Memory B cell (primary cell): ENCODE measurements around the gene KIN.
"Not testable (repeated sequence)": the region's sequence is repeated elsewhere in the genome, so short reads cannot be mapped to it uniquely, and the experiment has no call there.

Source experiments
- ATAC-seq: fragments of 150-1000 bp; cut with Tn5 transposase; 2 replicates; pipeline ENCODE4 v1.10.0; 2021; ENCODE audit warnings: low read depth, mild to moderate bottlenecking, moderate library complexity
- DNase-seq, 2 donors: peaks; one replicate each; pipeline ENCODE4 v3.0.0; 2022; ENCODE audit warnings: low spot score in 2 of 2
- H3K27ac Mint-ChIP-seq: one replicate; pipeline ENCODE4 v1.8.0; 2022; ENCODE audit warnings: mild to moderate bottlenecking, moderate library complexity, mixed read lengths
- H3K27me3 Mint-ChIP-seq: one replicate; pipeline ENCODE4 v1.8.0; 2022; ENCODE audit warnings: mixed read lengths
- H3K36me3 Mint-ChIP-seq: one replicate; pipeline ENCODE4 v1.8.0; 2022; ENCODE audit warnings: mild to moderate bottlenecking, mixed read lengths
- H3K4me1 Mint-ChIP-seq: one replicate; pipeline ENCODE4 v1.8.0; 2022; ENCODE audit warnings: mixed read lengths
- H3K4me3 Mint-ChIP-seq: one replicate; pipeline ENCODE4 v1.8.0; 2022; ENCODE audit warnings: mild to moderate bottlenecking, moderate library complexity, mixed read lengths
- H3K9me3 Mint-ChIP-seq: one replicate; pipeline ENCODE4 v1.8.0; 2022; ENCODE audit warnings: mixed read lengths

KIN gene

DNA sequence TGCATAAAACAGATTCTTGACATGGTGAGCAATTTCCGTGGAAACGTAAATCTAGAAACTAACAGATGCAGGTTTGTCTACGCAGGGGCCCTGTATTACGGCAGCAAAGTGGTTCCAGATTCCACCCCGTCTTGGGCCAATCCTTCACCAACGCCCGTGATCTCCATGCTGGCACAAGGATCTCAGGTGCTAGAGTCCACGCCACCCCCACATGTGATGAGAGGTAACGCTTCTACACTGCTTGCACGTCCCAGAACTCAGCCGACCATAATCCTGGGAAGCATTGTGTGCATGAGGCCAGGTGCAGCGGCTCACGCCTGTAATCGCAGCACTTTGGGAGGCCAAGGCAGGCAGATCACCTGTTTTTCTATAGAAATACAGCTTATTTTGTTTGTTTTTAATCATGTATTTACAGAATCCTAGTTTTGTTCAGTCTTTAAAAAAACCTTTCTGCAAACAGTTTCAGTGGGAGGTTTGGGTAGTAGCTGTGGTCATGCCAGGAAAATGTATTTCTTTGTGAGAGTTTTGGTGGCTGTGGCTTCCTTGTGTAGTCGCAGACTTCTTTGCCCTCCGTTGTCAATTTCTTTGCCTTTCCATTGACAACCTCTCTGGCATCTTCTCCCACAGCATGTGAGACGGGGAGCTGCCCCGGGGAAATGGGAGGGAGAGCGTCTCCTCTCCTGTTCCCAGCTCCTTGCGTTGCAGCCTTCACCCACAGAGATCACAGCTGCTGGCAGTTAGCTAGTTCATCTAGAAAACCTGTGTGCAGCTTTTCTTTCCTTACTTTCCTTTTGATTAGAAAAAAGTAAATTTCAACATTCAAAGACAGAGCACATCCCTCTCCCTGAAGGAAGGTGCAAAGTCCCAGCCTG lies 49.0 kb downstream of the KIN start:
- Mint-ChIP-seq H3K27ac (no peak overlapping the region), H3K36me3 (no peaks in the 10 kb centered on the region), H3K9me3 (no peaks in the 10 kb centered on the region), H3K27me3 (peaks cover 1% of the 10 kb centered on the region), H3K4me3 (no peak overlapping the region), H3K4me1 (no peaks in the 10 kb centered on the region)
- ATAC-seq, result no peak
- DNase-seq, result no peak

DNA sequence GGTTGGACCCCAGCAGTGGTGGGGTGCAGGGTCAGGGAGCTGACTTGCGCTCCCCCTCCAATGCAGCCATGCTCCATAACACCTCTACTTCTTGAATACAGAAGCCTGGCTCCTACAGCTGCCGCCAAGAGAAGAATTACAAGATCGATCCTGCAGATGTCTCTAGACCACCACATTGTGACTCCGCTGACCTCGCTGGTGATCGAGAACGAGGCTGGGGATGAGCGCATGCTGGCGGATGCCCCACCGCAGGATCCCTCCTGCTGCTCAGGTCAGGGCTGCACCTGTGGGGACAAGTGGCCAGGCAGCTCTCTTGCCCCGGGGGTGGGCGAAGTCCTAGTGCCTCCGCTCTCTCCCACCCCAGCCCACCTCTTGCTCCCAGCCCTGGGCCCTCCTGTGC lies 53.0 kb downstream of the KIN start:
- H3K4me1 Mint-ChIP-seq, result no peaks in the 10 kb centered on the region
- no peaks in the 10 kb centered on the region for H3K9me3 Mint-ChIP-seq
- DNase-seq (no peak), ATAC-seq (no peak)
- peaks cover 13% of the 10 kb centered on the region for H3K27me3 Mint-ChIP-seq
- H3K36me3 Mint-ChIP-seq, result peaks cover 2% of the 10 kb centered on the region
- no peak overlapping the region for H3K4me3 Mint-ChIP-seq
- no peak overlapping the region for H3K27ac Mint-ChIP-seq

DNA sequence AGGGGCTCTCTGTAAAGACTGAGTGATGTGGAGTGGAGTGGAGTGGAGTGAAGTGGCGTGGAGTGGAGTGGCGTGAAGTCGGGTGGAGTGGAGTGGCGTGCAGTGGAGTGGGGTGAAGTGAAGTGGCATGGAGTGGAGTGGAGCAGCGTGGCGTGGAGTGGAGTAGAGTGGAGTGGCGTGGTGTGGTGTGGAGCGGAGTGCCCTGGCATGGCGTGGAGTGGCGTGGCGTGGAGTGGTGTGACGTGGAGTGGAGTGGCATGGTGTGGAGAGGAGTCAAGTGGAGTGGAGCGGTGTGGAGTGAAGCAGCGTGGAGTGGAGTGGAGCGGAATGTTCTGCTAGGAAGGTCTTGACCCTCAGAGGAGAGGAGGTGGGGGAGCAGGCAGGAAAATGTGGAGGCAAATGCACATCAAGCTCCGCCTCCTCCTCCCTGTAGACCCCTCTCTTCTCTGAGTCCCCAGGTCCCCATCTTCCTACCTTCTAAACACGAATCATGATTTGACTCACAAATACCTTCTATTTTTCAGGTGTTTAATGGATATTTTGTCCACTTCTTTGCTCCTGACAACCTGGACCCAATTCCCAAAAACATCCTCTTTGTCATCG lies 64.8 kb downstream of the KIN start:
- Mint-ChIP-seq H3K4me1 (no peaks in the 10 kb centered on the region), H3K4me3 (no peak overlapping the region), H3K9me3 (no peaks in the 10 kb centered on the region), H3K36me3 (no peaks in the 10 kb centered on the region), H3K27ac (no peak overlapping the region), H3K27me3 (peaks cover 13% of the 10 kb centered on the region)
- ATAC-seq (no peak), DNase-seq (no peak)

DNA sequence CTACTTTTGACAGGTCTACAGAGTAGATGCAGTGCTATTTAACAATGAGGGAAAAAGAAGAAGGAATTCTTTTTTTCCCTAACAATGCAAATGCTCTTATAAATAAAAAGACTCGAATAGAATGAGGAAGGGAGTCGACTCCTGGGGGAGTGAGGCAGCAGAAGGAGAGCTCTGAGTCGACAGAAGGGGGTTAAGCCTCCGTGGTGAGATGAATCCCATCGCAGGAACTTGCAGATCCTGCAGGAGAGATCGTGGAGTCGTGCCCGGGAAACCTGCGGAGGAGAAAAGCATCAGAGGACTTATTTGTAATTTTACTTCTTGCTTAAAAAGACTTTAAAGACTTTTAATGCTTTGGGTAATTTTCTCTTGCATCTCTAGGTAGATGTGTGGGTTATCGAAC lies 67.3 kb downstream of the KIN start:
- Mint-ChIP-seq H3K4me3 (no peak overlapping the region), H3K27ac (no peak overlapping the region), H3K36me3 (no peaks in the 10 kb centered on the region), H3K4me1 (no peaks in the 10 kb centered on the region), H3K27me3 (peaks cover 12% of the 10 kb centered on the region), H3K9me3 (no peaks in the 10 kb centered on the region)
- no peak for ATAC-seq
- no peak for DNase-seq

GRCh38 chr10:7718685-7719084 lies 69.1 kb downstream of the KIN start:
- Mint-ChIP-seq H3K27ac (no peak overlapping the region), H3K4me1 (no peaks in the 10 kb centered on the region), H3K27me3 (peaks cover 13% of the 10 kb centered on the region), H3K4me3 (no peak overlapping the region), H3K9me3 (no peaks in the 10 kb centered on the region), H3K36me3 (no peaks in the 10 kb centered on the region)
- DNase-seq (no peak), ATAC-seq (no peak)

DNA sequence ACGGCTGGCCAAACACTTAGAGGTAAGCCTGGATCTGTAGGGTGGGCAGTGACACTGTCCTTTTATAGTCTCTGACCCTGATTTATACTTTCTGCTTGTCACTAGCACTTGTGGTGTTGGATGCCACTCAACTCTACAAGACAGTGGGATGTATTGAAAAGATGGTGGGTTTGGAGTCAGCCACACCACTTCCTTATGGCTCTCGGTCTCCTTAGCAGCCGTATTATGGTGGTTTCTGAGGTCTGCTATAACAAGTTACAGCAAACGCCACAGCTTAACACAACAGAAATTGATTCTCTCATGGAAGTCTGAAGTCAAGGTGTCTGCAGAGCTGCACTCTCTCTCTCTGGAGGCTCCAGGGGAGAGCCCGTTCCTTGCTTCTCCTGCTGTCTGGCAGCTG lies 70.0 kb downstream of the KIN start:
- Mint-ChIP-seq H3K4me3 (no peak overlapping the region), H3K4me1 (no peaks in the 10 kb centered on the region), H3K27ac (no peak overlapping the region), H3K9me3 (no peaks in the 10 kb centered on the region), H3K36me3 (no peaks in the 10 kb centered on the region), H3K27me3 (peaks cover 9% of the 10 kb centered on the region)
- DNase-seq, result no peak
- no peak for ATAC-seq

DNA sequence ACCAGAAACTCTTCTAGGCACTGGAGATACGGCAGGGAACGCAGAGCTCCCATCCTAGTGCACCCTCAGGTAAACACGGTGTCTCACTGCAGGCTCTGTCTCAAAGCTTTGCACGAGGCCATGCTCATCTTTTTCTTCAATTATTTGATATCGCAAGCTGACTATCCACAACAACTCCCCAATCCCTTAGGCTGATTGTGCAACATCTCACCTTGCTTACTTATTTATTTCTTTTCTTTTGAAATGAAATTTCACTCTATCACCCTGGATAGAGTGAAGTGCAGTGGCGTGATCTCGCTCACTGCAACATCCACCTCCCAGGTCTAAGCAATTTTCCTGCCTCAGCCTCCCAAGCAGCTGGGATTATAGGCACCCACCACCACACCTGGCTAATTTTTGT lies 72.3 kb downstream of the KIN start:
- no peaks in the 10 kb centered on the region for H3K36me3 Mint-ChIP-seq
- no peak for DNase-seq
- H3K4me1 Mint-ChIP-seq, result no peaks in the 10 kb centered on the region
- H3K4me3 Mint-ChIP-seq, result no peak overlapping the region
- peaks cover 11% of the 10 kb centered on the region for H3K27me3 Mint-ChIP-seq
- H3K27ac Mint-ChIP-seq, result no peak overlapping the region
- no peak for ATAC-seq
- H3K9me3 Mint-ChIP-seq, result no peaks in the 10 kb centered on the region

- not testable (repeated sequence) for H3K4me1 Mint-ChIP-seq, H3K27ac Mint-ChIP-seq, DNase-seq, H3K9me3 Mint-ChIP-seq, H3K27me3 Mint-ChIP-seq, H3K4me3 Mint-ChIP-seq, ATAC-seq, H3K36me3 Mint-ChIP-seq
These were observed 76.7 kb downstream of the KIN start for GRCh38 chr10:7711075-7711474.

DNA sequence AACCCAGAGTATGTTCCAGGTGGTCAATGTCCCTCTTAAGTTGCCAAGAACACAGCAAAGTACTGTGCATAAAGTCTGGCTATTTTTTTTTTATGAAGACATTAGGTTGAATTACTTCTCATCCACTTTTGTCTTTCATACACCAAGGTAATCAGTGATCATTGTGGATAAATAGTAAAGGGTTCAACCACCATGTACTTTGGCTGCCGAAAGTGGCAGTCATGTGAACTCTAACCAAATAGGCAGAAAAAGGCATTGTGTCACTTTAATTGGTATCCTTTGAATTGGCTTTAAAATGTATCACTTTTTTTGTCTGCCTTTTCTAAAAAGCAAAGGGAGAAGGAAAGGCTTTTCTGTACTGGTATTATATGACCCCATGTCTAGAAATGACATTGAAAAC lies 77.3 kb downstream of the KIN start:
- no peak overlapping the region for H3K4me3 Mint-ChIP-seq
- peaks cover 7% of the 10 kb centered on the region for H3K27me3 Mint-ChIP-seq
- ATAC-seq (no peak), DNase-seq (no peak)
- no peaks in the 10 kb centered on the region for H3K36me3 Mint-ChIP-seq
- no peak overlapping the region for H3K27ac Mint-ChIP-seq
- no peaks in the 10 kb centered on the region for H3K9me3 Mint-ChIP-seq
- no peaks in the 10 kb centered on the region for H3K4me1 Mint-ChIP-seq

DNA sequence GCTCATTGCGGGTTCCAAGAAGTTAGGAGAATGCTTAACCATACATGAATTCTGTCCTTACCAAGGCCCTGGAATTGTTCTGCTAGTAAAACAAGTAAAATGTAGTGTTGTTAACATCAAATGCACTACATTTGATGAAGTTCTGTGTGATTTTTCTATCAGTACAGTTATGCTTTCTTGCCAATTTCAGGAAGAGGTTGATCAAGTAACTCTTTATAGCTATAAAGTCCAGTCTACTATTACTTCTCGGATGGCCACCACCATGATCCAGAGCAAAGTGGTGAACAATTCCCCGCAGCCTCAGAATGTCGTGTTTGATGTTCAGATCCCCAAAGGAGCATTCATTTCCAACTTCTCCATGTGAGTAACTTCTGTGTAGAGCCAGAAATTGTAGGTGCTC lies 79.0 kb downstream of the KIN start:
- H3K27ac Mint-ChIP-seq, result no peak overlapping the region
- H3K4me3 Mint-ChIP-seq, result no peak overlapping the region
- ATAC-seq (no peak), DNase-seq (no peak)
- H3K36me3 Mint-ChIP-seq, result no peaks in the 10 kb centered on the region
- H3K4me1 Mint-ChIP-seq, result no peaks in the 10 kb centered on the region
- peaks cover 9% of the 10 kb centered on the region for H3K27me3 Mint-ChIP-seq
- H3K9me3 Mint-ChIP-seq, result no peaks in the 10 kb centered on the region

DNA sequence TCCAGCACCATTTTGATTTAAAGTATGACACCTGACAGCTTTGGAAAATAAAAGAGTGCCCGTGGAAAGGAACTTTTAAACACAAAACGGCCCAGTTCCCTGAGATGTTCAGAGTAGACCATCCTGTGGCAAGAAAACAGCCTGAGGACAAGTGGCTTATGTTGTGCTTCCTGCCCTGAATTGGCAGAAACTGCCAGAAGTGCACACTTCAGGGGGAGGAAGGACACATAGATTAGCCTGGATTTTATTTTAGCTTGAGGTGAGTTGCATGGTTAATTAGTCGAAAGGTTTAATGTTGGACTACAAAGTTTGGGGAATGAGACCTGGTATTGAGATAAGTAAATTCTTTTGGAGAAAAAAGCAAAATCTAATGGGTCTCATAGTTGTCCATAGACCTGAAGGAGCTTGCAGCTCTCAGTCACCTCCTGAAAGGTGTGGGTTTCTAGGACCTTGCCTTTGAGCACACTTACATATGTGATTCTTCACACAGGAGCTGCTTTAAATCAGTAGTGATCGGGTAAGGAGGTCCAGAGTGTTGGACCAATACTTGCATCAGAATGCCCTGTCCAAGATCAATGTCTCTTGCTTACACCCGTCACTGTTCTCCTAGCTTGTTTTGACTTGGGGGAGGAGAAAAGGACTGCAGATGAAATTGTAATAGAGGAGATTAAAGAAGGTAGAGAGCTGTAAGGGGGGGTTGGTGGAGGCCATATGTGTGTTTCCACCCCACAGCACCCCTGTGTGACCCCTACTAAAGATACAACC lies 79.8 kb downstream of the KIN start:
- no peak for DNase-seq
- Mint-ChIP-seq H3K9me3 (no peaks in the 10 kb centered on the region), H3K27me3 (peaks cover 9% of the 10 kb centered on the region), H3K27ac (no peak overlapping the region), H3K4me3 (no peak overlapping the region), H3K4me1 (no peaks in the 10 kb centered on the region), H3K36me3 (no peaks in the 10 kb centered on the region)
- ATAC-seq, result no peak

GRCh38 chr10:7707102-7707501 lies 80.7 kb downstream of the KIN start:
- peaks cover 9% of the 10 kb centered on the region for H3K27me3 Mint-ChIP-seq
- ATAC-seq (no peak), DNase-seq (no peak)

DNA sequence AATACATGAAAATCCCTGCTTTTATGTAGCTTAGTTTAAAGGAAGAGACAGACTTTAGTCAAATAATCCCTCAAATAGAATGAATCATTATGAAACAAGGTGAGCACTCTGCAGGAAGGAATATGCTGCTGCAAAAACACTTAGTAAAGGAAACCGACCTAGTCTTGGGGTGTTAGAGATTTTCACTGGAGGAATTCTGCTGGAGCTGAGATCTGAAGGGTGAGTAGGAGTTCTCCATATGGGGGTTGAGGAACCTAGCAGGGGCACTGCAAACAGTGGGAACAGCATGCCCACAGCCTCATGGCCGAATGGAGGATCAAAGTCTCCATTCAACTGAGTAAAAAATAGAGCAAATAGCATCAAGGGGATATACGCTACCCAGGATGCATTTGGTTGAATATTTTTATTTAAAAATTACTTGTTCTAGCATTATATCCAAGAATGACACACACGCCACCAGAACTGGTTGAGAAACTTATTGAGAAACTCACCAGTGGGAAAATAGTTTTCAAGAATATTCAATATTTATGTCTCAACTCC lies 81.2 kb downstream of the KIN start:
- Mint-ChIP-seq H3K4me3 (no peak overlapping the region), H3K27me3 (peaks cover 9% of the 10 kb centered on the region)

More at GRCh38 chr10:7707102-7707501, 80.7 kb downstream of the KIN start:
- no peak overlapping the region for H3K27ac Mint-ChIP-seq
- H3K4me1 Mint-ChIP-seq, result no peaks in the 10 kb centered on the region
- H3K36me3 Mint-ChIP-seq, result no peaks in the 10 kb centered on the region
- H3K9me3 Mint-ChIP-seq, result no peaks in the 10 kb centered on the region
- no peak overlapping the region for H3K4me3 Mint-ChIP-seq

DNA sequence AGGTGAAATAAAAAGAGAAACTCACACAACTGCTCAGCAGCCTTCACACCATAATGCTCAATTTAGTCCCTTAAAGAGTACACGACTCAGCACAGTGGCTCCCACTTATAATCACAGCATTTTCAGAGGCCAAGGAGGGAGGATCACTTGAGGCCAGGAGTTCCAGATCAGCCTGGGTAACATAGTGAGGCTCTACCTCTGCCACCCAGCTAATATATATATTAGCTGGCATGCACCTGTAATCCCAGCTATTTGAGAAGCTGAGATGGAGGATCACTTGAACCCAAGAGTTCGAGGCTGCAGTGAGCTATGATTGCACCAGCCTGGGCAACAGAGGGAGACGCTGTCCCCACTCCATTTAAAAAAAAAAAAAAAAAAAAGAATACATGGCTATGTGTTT lies 82.5 kb downstream of the KIN start:
- H3K9me3 Mint-ChIP-seq, result no peaks in the 10 kb centered on the region
- H3K27ac Mint-ChIP-seq, result no peak overlapping the region
- H3K36me3 Mint-ChIP-seq, result no peaks in the 10 kb centered on the region
- H3K4me1 Mint-ChIP-seq, result no peaks in the 10 kb centered on the region
- no peak for ATAC-seq
- H3K4me3 Mint-ChIP-seq, result no peak overlapping the region
- H3K27me3 Mint-ChIP-seq, result peaks cover 8% of the 10 kb centered on the region
- no peak for DNase-seq

More for the DNA sequence above, 81.2 kb downstream of the KIN start:
- Mint-ChIP-seq H3K4me1 (no peaks in the 10 kb centered on the region), H3K27ac (no peak overlapping the region), H3K36me3 (no peaks in the 10 kb centered on the region), H3K9me3 (no peaks in the 10 kb centered on the region)
- ATAC-seq, result no peak
- DNase-seq, result no peak
